Stimulated activated naive CD8-positive, alpha-beta T cell treated with anti-CD3 and anti-CD28 coated beads, Interleukin-15, Interleukin-2, amounts not matched to agents 100 U/mL and 50 U/mL, for 24 hours (primary cell): Measurements from ENCODE around the gene THSD7B.
"Not testable (repeated sequence)": the region's sequence is repeated elsewhere in the genome, so short reads cannot be mapped to it uniquely, and the experiment has no call there.

ENCODE experiments used
- ATAC-seq: fragments of 150-1000 bp; cut with Tn5 transposase; one replicate; pipeline ENCODE4 v1.10.0; 2021
- DNase-seq: peaks from one replicate; pipeline ENCODE4 v3.0.0; 2021

The THSD7B gene

DNA sequence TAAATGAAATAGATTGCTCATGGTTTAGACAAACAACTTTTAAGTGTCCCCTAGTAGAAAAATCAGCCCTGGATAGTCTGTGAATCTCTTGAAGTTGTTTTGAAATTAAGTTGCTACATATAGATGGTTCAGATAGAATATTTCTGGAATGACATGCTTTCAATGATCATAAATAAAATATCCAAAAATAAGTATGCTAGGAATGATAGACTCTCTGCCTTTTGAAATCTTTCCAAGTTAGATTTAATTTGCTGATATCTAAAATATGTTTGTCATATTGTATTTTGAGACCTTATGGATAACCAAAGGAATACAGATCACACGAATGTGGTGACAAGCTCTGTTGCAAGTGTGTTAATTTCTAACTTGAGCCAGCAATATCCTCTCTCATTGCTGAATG is 488.7 kb downstream of the THSD7B start:
- ATAC-seq (no peak), DNase-seq (no peak)

DNA sequence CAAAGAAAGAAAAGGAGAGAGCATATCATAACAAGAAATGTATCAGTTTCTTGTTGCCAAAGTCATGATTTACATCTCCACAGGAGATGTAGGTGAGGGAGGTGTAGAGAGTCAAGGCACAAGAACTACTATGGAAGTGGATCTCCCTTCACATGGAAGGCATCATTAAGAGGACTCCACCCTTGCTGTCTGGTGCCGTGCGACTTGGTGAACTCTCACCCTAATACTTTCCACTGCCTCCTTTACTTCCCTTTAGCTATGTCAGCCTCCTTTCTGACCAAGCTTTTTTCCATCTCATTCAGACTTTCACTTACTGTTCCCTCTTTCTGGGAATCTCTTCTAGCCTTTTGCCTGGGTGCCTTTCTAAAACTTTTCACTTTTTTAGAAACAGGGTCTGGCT is 490.0 kb downstream of the THSD7B start:
- no peak for ATAC-seq
- no peak for DNase-seq

DNA sequence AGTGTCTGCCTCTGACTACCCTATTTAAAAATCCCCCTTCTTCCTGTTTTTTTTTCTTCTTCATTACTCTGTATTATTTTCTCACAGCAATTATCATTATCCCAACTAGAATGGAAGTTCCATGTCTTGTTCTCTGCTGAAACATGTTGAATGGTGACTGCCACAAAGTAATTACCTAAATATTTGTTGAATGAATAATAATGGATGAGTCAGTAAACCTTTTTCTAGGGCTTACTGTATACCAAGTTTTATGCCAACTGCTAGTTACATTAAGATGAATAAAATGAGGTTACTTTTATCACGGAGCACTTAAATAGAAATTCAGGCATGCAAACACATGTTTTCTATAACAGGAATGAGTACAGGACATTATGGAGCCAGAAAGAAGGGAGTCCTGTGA is 490.6 kb downstream of the THSD7B start:
- no peak for DNase-seq

DNA sequence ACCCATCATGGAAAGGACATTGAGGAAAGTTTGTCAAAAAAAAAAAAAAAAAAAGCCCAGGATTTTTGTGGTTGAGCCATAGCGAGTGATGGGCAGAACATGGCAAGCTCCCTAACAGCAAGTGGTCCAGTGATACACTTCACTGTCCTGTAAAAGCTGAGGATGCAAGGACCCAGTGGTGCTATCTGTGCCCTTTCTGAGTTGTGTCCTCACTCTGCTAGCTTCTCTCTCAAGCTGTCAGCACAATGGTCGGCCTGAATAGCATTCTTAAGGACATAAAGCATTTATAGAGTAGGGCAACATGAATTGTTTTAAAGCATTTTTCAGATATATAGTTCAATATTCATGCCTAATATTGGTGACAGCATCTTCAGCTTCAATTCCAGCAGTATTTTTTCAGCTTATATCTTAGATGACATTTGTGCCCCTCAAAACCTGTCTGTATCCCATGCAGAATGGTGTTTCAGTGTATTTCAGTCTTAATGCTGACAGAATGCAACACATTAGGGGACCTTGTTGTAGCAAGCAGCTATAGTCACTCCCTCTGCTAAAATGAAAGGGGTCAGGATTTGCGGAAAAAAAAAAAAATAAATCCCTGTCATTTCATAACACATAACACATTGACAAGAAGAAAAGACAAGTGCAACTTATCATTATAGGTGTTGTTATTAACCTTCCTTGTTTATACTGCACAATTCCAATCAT is 496.7 kb downstream of the THSD7B start:
- no peak for ATAC-seq
- no peak for DNase-seq

More for the DNA sequence above, 490.6 kb downstream of the THSD7B start:
- ATAC-seq = no peak

DNA sequence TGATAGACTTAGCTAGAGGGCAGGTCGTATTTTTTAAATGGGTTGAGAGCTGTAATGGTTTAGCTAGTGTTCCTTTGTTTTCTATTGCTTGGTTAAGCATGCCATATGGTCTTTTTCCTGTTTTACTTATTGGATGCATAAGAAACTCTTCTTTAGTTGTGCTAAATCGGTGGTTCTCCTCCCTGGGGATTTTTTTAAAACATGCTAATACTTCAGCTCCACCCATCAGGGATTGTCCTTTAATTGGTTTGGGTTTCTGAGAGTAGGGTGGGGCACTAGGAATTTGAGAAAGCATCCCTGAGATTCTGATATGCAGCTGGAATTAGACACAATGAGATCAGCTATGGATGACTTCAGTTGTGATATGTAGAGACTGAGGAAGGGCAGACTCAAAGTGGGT is 497.2 kb downstream of the THSD7B start:
- no peak for DNase-seq
- no peak for ATAC-seq

DNA sequence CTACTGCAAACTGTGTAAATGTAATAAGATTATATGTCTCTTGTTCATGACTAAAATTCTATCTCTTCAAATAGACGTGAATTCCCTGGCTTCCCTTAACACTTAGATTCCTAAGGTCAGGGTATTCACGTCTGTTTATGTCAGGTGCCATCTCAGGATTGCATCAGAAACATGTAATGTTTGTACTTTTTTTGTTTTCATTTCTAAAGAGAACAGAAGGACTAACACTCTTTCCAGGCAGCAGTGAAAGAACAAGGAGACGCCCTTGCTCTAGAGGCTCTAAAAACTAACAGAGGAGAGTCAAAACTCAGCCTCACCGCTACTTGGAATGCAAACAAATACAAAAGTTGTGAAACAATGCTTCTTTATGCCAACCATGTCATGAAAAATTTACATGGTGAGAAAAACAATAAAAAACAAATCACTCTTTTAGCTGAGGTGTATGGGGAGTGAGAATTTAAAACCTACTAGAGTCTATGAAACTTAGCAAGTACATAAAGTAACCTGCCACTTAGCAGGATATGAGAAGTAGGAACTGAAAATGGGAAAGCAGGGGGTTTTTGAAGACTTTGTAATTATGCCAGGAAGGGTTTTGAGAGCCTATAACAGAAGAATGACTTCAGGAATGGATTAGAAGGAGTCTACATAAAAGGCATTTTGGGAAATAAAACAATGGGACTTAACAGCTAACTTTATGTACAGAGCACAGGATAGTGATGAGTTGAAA is 522.7 kb downstream of the THSD7B start:
- no peak for ATAC-seq

DNA sequence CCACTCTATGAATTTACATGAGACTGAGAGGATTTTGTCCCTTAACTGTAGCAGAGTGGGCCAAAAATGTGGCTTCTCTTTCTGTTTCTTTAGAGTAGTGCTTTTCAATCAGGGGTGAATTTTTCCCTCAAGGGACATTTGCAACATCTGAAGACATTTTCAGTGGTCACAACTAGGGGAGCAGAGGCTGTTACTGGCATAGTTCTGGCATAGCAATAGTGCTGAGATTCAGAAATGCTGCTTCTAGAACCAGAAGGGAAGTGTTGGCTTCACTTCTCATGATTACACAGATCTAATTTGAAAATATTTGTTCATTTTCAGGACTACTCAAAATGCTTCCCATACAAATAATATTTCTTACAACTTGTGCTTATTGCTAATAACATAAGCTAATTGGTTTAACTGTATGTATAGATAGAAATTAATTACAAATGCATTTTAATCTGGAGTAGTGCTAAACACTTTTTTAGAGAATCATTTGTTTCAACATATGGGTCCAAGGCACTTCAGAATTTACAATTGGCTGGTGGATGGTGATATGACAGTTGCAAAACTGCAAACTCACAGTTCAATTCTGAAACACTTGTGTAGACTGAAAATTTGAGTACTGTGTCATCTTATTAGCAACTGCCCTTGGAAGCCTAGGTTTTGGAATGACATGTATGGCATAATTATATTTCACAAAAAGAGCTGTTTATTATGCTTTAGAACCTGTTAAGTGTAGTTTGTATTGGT is 526.7 kb downstream of the THSD7B start:
- no peak for ATAC-seq
- no peak for DNase-seq

More for the DNA sequence above, 522.7 kb downstream of the THSD7B start:
- DNase-seq = no peak

DNA sequence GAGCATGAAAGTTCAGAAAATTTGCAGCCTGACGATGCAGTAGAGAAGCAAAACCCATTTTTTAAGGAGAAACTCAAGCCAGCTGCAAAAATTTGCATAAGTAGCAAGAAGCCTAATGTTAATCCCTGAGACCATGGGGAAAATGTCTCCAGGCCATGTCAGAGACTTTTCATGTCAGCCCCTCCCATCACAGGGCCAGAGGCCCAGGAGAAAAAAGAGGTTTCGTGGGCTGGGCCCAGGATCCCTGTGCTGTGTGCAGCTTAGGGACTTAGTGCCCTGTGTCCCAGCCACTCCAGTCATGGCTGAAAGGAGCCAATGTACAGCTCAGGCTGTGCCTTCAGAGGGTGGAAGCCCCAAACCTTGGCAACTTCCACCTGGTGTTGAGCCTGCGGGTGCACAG is 533.0 kb downstream of the THSD7B start:
- ATAC-seq = no peak
- DNase-seq = no peak

DNA sequence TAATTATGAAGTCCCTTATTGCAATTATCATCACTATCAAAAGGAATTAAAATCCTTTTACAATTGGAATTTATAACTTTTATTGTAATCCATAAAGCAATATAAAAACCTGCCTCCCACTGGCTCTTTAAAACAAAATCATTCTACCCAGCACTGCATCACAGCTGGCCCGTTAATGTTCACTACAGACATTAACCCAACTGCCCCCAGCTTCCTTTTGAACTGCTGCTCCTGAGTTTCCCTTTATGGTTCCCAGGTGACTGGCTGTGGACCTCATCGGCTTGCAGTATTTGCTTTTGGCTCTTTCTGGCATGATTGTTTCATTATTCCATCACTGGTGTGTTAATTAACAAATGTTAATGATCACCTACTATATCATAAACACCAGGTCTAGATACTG is 535.6 kb downstream of the THSD7B start:
- no peak for DNase-seq
- no peak for ATAC-seq

DNA sequence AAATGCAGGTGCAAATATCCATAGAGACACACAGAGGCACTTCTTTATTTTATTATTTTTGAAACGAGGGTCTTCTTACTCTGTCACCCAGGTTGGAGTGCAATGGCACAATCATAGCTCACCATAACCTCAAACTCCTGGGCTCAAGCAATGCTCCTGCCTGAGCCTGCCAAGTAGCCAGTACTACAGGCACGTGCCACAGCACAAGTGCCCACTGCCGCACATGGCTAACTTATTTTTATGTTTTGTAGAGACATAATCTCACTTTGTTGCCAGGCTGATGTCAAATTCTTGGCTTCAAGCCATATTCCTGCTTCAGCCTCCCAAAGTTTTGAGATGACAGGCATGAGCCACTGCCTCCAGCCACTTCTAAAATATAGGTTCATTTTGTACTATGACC is 537.6 kb downstream of the THSD7B start:
- ATAC-seq (no peak), DNase-seq (no peak)

DNA sequence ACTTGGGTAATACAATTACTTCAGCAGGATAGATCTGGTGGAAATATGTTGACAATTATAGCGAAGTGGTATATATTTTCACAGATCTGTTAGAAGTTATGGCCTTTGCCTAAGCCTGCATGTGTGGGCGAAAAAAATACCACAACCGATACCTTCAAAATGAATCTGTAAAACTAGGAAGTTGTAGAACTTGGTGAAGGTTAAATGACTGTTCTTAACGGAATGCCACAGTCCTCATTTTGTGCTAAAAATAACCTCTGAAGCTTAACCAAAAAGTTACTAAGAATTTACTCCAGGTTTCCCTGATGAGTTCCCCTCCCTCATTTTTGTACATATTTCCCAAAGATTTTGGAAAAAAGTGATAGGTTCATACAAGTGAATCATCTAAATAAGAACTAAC is 550.7 kb downstream of the THSD7B start:
- DNase-seq (no peak), ATAC-seq (no peak)

DNA sequence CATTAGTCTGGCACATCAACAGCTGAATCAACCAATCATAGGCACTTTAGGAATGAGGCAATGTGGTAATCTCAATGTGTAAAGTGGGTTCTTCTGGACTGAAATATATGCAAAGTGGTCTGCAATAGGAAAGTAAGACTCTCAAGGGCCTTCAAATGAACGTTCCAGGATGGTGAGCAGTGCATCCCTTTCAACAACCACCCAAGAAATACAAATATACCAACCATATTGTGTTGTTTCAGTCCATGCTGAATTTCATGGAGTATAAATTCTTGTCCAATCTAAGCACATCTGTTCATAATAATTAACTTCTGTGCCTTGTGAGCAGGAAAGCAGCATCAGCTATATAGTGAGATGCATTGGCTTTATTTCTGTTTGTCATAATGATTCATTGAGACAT is 556.2 kb downstream of the THSD7B start:
- ATAC-seq (no peak), DNase-seq (no peak)

DNA sequence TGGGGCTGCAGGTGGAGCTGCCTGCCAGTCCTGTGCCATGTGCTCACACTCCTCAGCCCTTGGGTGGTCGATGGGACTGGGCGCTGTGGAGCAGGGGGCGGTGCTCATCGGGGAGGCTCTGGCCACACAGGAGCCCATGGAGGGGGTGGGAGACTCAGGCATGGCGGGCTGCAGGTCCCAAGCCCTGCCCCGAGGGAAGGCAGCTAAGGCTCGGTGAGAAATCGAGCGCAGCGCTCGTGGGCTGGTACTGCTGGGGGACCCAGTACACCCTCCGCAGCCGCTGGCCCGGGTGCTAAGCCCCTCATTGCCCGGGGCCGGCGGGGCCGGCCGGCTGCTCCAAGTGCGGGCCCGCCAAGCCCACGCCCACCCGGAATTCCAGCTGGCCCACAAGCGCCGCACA is 566.2 kb downstream of the THSD7B start:
- DNase-seq, ATAC-seq: not testable (repeated sequence)

DNA sequence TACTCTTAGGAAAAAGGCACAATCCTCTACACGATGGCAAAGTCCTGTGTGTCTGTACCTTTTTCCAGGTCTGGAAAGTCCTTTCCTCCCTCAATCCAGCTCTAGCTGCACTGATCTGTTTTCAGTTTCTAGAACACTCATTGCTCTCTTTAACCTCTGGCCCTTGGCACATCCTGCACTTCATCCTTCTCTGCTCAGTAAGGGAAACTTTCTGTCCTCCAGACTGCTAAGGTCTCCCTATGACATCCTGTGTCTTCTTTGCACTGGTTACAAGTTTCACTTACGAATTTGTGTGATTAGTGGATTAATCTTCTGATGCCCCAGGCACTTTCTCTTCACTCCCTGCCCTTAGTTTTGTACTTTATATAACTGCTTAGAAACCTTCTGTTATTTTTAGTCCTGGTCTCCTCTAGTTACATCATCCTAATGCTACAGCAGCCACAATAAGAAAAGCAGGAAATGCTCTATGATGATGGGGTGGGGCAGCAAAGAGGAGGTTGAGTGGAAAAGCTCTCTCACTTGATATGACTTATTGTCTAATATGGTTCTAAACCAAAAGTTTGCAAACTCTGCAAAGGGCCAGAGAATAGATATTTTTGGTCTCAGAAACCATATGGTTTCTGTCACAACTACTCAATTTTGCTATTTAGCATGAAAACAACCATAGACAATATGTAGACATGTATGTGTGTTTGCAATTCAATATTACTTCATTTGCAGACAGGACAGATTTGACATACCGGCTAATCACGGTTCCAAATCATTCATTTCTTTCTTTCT is 568.2 kb downstream of the THSD7B start:
- ATAC-seq = no peak
- DNase-seq = no peak

DNA sequence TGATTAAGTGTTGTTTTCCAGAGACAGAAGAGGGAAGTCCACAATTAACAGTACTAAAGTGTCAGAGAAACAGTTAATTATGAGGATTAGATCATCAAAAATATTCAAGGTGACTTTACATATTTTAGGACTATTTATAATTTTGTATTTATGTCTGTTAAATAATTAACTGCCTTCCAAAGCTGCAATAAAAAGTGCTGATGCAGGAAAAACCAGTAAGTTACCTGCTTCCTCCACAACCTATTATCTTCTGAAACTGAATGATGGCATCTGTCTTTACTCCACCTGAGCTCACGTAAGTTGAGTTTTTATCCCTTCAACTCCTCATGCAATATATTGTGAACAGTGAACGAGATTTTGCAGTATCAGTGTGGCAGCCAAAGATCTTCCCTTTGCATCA is 570.7 kb downstream of the THSD7B start:
- ATAC-seq (no peak), DNase-seq (no peak)

DNA sequence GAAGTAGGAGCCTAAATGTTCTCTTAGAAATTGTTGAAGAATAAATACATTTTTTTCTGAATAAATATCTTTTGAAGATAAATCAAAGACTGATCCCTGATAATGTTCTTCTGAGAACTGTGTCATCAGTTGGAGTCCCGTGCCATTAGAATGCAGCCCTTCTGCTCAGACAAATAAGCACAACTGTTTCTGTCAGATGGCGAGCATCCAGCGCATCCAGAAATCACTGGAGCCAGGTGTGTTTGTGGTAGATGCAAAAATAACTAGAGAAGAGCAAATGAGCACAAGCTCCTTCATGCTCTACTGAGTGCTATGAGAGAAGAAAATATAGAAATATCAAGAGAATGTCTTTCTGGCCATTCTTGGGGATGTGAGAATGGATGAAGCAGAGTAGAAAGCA is 573.7 kb downstream of the THSD7B start:
- DNase-seq = no peak
- ATAC-seq = no peak

DNA sequence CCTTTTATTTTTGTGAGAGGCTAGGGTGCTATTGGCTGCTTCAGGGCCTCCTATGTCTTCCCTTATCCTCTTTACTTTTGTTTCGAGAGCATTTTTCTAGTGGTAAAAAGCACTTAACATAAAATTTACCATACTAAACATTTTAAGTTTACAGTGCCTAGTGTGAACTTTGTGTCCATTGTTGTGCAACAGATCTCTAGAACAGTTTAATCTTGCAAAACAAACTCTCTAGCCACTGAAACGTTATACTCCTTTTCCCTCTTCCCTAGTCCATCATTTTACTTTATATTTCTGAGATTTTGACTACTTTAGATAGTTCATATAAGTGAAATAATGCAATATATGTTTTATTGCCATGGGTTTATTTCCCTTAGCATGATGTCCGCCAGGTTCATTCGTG is 580.6 kb downstream of the THSD7B start:
- ATAC-seq = no peak

DNA sequence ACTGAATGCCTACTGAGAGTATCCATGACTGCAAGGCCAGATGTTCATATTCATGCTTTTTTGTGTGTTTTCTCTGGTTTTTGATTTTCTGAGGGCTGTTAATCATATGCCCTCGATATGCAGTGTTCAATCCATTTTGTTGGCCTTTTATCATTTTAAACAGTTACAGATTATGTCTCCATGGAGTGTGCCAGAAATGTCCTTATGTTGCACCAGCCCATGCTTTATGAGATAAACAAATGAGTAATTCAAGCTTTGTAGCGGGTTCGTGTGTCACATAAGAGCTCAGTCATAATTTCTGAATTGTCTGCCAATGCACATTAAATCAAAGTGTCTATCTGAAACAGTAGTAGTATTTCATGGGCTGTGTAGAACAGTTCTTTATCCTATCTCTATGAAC is 583.0 kb downstream of the THSD7B start:
- no peak for ATAC-seq
- DNase-seq = no peak

More for the DNA sequence above, 580.6 kb downstream of the THSD7B start:
- DNase-seq = no peak

DNA sequence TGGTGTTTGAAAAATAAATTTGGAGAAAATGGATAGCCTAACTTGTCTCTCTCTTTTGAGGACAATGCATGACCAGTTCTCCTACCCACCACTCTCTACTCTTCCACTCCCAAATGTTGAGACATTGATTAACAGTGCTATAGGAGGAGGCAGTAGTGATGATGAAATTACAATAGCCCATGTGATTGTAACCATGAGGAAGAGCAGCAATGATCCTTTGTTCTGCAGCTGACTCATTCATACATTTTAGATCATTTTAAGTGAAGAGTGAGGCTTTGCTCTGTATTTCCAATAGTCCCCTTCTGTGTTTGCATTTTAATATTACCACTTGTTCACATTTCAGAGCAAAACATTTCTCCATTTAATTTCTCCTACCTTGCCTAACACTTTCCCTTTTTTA is 592.3 kb downstream of the THSD7B start:
- DNase-seq = no peak
- no peak for ATAC-seq

DNA sequence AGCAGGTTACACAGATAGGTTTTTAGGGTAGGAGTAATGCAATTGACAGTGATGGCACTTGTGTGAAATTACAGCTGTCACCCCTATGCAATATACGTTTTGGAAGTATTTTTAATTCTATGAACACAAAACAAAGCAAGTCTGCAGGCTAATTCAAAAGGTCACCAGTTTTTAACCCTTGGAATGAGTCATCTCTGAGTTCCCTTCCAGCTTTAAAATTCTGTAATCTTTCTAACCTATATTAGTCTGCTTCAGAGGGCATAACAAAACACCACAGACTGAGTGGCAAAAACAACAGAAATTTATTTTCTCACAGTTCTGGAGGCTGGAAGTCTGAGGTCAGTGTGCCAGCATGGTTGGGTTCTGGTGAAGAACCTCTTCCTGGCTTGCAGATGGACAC is 602.0 kb downstream of the THSD7B start:
- ATAC-seq = no peak

DNA sequence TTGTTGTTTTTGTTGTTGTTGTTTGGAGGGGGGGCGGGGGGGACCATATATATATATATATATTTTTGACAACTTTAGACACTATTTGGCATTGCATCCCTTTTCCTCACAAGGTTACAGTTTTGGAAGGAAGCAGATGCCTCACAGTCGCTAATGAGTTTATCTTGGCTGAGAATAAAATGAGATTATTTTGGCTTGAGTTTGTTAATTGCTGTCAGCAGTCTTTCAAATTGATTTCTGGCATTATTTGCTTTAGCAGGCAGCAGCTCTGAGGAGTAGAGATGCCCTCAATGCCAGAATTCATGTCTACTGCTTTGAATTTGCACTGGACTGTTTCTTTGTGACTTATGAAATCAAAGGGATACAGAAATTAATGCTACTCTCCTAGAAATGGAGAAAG is 603.8 kb downstream of the THSD7B start:
- no peak for DNase-seq
- no peak for ATAC-seq

More for the DNA sequence above, 602.0 kb downstream of the THSD7B start:
- no peak for DNase-seq

DNA sequence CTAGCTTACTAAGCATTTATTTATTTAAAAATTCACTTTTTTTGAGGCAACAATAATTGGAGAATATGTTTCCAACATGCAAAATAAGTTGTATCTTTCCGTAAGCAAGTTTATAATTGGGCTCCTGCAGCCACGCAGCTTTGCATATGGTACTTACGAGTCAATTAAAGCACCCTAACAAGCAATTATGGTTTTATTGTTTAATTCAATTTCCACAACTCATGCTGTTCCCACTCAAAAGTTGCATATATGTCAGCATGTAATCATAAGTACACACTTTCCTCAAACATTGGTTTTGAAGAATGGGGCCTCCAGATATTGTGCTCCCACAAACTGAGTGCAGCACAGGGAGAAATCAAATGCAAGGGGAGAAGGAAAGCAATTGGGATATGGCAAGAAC is 613.8 kb downstream of the THSD7B start:
- ATAC-seq = no peak
- no peak for DNase-seq
